Activated CD4-positive, CD25-positive, alpha-beta regulatory T cell treated with anti-CD3 and anti-CD28 coated beads, Interleukin-2, amount 50 U/mL, for 72 hours (primary cell): ENCODE results near the gene PSMF1.
"Not testable (repeated sequence)": the region's sequence is repeated elsewhere in the genome, so short reads cannot be mapped to it uniquely, and the experiment has no call there.

Experiments
- DNase-seq: peaks from one replicate; pipeline ENCODE4 v3.0.0; 2021

The PSMF1 gene

GRCh38 chr20:1216527-1217427, 98.4 kb downstream of the PSMF1 start:
- DNase-seq, result not testable (repeated sequence)
